WERI-Rb-1 (cell line): ENCODE measurements around the gene GAK.

Experiments
- DNase-seq: peaks from one replicate; pipeline ENCODE4 v3.0.0-alpha.2; 2020
- H3K27ac ChIP-seq: fragments of 250-450 bp; sonication (Bioruptor Pico); 2 replicates; pipeline ENCODE4 v1.5.1; 2020; ENCODE audit warnings: mild to moderate bottlenecking, moderate library complexity
- H3K27me3 ChIP-seq: fragments of 250-450 bp; sonication (Bioruptor Pico); 2 replicates; pipeline ENCODE4 v1.5.1; 2021; ENCODE audit warnings: mild to moderate bottlenecking, low read depth, moderate library complexity; ENCODE audit not compliant: insufficient read depth, severe bottlenecking
- H3K36me3 ChIP-seq: fragments of 250-450 bp; sonication (Bioruptor Pico); 2 replicates; pipeline ENCODE4 v1.5.1; 2020; ENCODE audit warnings: mild to moderate bottlenecking, moderate library complexity
- H3K4me3 ChIP-seq: 2 replicates; pipeline ENCODE4 v1.5.1; 2011; ENCODE audit warnings: low read depth, mild to moderate bottlenecking, control low read depth, low read length
- H3K9me3 ChIP-seq: fragments of 250-450 bp; sonication (Bioruptor Pico); 2 replicates; pipeline ENCODE4 v1.5.1; 2021; ENCODE audit warnings: mild to moderate bottlenecking, moderate library complexity; ENCODE audit not compliant: severe bottlenecking
- CTCF ChIP-seq: IDR thresholded peaks from 2 replicates; pipeline ENCODE4 v1.5.1; 2011; ENCODE audit warnings: low read depth, mild to moderate bottlenecking, control low read depth, inconsistent platforms, low read length

Gene GAK

GRCh38 chr4:818106-818921 lies 113.8 kb downstream of the GAK start:
- Histone ChIP-seq H3K36me3 (peaks cover 77% of the 10 kb centered on the region), H3K27me3 (no peaks in the 10 kb centered on the region), H3K4me3 (no peak overlapping the region), H3K27ac (no peak overlapping the region), H3K9me3 (no peaks in the 10 kb centered on the region)
- no peak for TF ChIP-seq CTCF
- no peak for DNase-seq

- no peak for TF ChIP-seq CTCF
- DNase-seq: no peak
- Histone ChIP-seq H3K36me3 (peaks cover 74% of the 10 kb centered on the region), H3K27me3 (no peaks in the 10 kb centered on the region), H3K4me3 (no peak overlapping the region), H3K27ac (no peak overlapping the region), H3K9me3 (no peaks in the 10 kb centered on the region)
These were observed 116.5 kb downstream of the GAK start for GRCh38 chr4:815464-816146.

GRCh38 chr4:814312-814850 lies 117.7 kb downstream of the GAK start:
- H3K27me3 ChIP-seq: no peaks in the 10 kb centered on the region
- no peak overlapping the region for H3K27ac ChIP-seq
- no peak for TF ChIP-seq CTCF
- peaks cover 68% of the 10 kb centered on the region for H3K36me3 ChIP-seq
- H3K9me3 ChIP-seq: no peaks in the 10 kb centered on the region
- DNase-seq: no peak
- H3K4me3 ChIP-seq: no peak overlapping the region

- peak; percentile 63 for TF ChIP-seq CTCF
- H3K27me3 ChIP-seq: no peaks in the 10 kb centered on the region
These were observed 118.2 kb downstream of the GAK start for GRCh38 chr4:813900-814299.

GRCh38 chr4:808860-809570 lies 123.1 kb downstream of the GAK start:
- Histone ChIP-seq H3K4me3 (no peak overlapping the region), H3K36me3 (peaks cover 72% of the 10 kb centered on the region), H3K9me3 (peaks cover 4% of the 10 kb centered on the region), H3K27me3 (no peaks in the 10 kb centered on the region), H3K27ac (no peak overlapping the region)
- no peak for TF ChIP-seq CTCF
- no peak for DNase-seq

More at GRCh38 chr4:813900-814299, 118.2 kb downstream of the GAK start:
- DNase-seq: no peak
- Histone ChIP-seq H3K9me3 (no peaks in the 10 kb centered on the region), H3K4me3 (no peak overlapping the region), H3K27ac (no peak overlapping the region), H3K36me3 (peaks cover 63% of the 10 kb centered on the region)
